Tibial nerve (tissue), 3 donors: ENCODE data around the gene COCH.

Experiments
- CTCF ChIP-seq, 5 experiments: fragments of 200-600 bp in 3 of 5; fragments of 450-650 bp in 2 of 5; sonication (generic) in 3 of 5; IDR thresholded peaks; one replicate each; pipeline ENCODE4 v1.5.1; 2016 to 2019; ENCODE audit warnings: antibody characterized with exemption in 5 of 5, mild to moderate bottlenecking in 3 of 5, moderate library complexity in 2 of 5
- POLR2A ChIP-seq, 2 donors: fragments of 450-650 bp; IDR thresholded peaks; one replicate each; pipeline ENCODE4 v1.6.1; 2017; ENCODE audit warnings: antibody characterized with exemption in 2 of 2, mild to moderate bottlenecking in 2 of 2, moderate library complexity in 2 of 2

GRCh38 chr14:30903285-30904124 is 29.1 kb downstream of the COCH start:
- TF ChIP-seq CTCF (IDR thresholded peaks at IDR 0.05) (no peak), POLR2A (IDR thresholded peaks at IDR 0.05) (no peak)
